HepG2 (cell line): ENCODE data around the gene LIPT1. TPM values are rescaled to one million over a fixed set of nuclear protein-coding genes. Genes with fewer than 3 reads are reported as not detected.
A peak's percentile ranks its signal among the peaks of the same experiment; 100 is the strongest.

Experiments used
- ARNTL ChIP-seq: sonication (generic); formaldehyde crosslinking; IDR thresholded peaks from 2 replicates; pipeline ENCODE4 v1.4.0; 2020; ENCODE audit warnings: mild to moderate bottlenecking, missing genetic modification reagents
- ATF5 ChIP-seq: sonication (generic); formaldehyde crosslinking; IDR thresholded peaks from 2 replicates; pipeline ENCODE4 v1.4.0; 2020; ENCODE audit warnings: mild to moderate bottlenecking, low read depth, missing genetic modification reagents
- CERS6 ChIP-seq: sonication (generic); formaldehyde crosslinking; IDR thresholded peaks from 2 replicates; pipeline ENCODE4 v1.5.0; 2020; ENCODE audit warnings: missing genetic modification reagents
- GABPB1 ChIP-seq: IDR thresholded peaks from 2 replicates; pipeline ENCODE4 v1.6.1; 2016; ENCODE audit warnings: mild to moderate bottlenecking, missing genetic modification reagents, moderate library complexity, missing compliant biosample characterization
- GRHL1 ChIP-seq: sonication (generic); formaldehyde crosslinking; conservative IDR thresholded peaks from 2 replicates; pipeline ENCODE4 v1.8.0; 2022; ENCODE audit warnings: missing genetic modification reagents
- PHF5A ChIP-seq: IDR thresholded peaks from one replicate; pipeline ENCODE4 v1.6.1; 2018; ENCODE audit warnings: low read depth, missing genetic modification reagents; ENCODE audit not compliant: unreplicated experiment
- POLR2G ChIP-seq: fragments of 200-400 bp; formaldehyde crosslinking; IDR thresholded peaks from 2 replicates; pipeline ENCODE4 v1.6.1; 2018; ENCODE audit warnings: mild to moderate bottlenecking, low read depth, low read length, moderate library complexity
- RFX1 ChIP-seq: fragments of 450-650 bp; IDR thresholded peaks from 2 replicates; pipeline ENCODE4 v1.6.1; 2017
- RNF2 ChIP-seq: fragments of 450-650 bp; conservative IDR thresholded peaks from 2 replicates; pipeline ENCODE4 v1.6.1; 2016; ENCODE audit warnings: low read depth
- TRIM24 ChIP-seq: sonication (generic); formaldehyde crosslinking; IDR thresholded peaks from 2 replicates; pipeline ENCODE4 v1.8.0; 2022; ENCODE audit warnings: mild to moderate bottlenecking, missing genetic modification reagents
- XRCC5 ChIP-seq: fragments of 200-400 bp; formaldehyde crosslinking; optimal IDR thresholded peaks from 2 replicates; pipeline ENCODE3; 2017; ENCODE audit warnings: mild to moderate bottlenecking, low read length
- ZNF124 ChIP-seq: sonication (generic); formaldehyde crosslinking; IDR thresholded peaks from 2 replicates; pipeline ENCODE4 v1.4.0; 2020; ENCODE audit warnings: missing genetic modification reagents
- ZNF160 ChIP-seq: sonication (generic); formaldehyde crosslinking; IDR thresholded peaks from 2 replicates; pipeline ENCODE4 v1.8.0; 2022; ENCODE audit warnings: mild to moderate bottlenecking, inconsistent platforms, missing genetic modification reagents
- ZNF18 ChIP-seq: sonication (generic); formaldehyde crosslinking; IDR thresholded peaks from 2 replicates; pipeline ENCODE4 v1.8.0; 2022; ENCODE audit warnings: mild to moderate bottlenecking, missing genetic modification reagents; ENCODE audit not compliant: insufficient replicate concordance
- ZNF205 ChIP-seq: IDR thresholded peaks from 2 replicates; pipeline ENCODE4 v1.6.1; 2018; ENCODE audit warnings: missing biosample characterization, missing genetic modification reagents
- ZNF224 ChIP-seq: sonication (generic); formaldehyde crosslinking; IDR thresholded peaks from 2 replicates; pipeline ENCODE4 v1.5.0; 2020; ENCODE audit warnings: mild to moderate bottlenecking, missing genetic modification reagents
- ZNF432 ChIP-seq: sonication (generic); formaldehyde crosslinking; IDR thresholded peaks from 2 replicates; pipeline ENCODE4 v1.5.0; 2020; ENCODE audit warnings: missing genetic modification reagents, mild to moderate bottlenecking, borderline replicate concordance
- ZNF468 ChIP-seq: sonication (generic); formaldehyde crosslinking; IDR thresholded peaks from 2 replicates; pipeline ENCODE4 v1.8.0; 2022; ENCODE audit warnings: mild to moderate bottlenecking, moderate library complexity, missing genetic modification reagents
- ZNF616 ChIP-seq: sonication (generic); formaldehyde crosslinking; IDR thresholded peaks from 2 replicates; pipeline ENCODE4 v1.5.0; 2020; ENCODE audit warnings: low read depth, mild to moderate bottlenecking, missing genetic modification reagents
- ZNF691 ChIP-seq: sonication (generic); formaldehyde crosslinking; IDR thresholded peaks from 2 replicates; pipeline ENCODE4 v1.4.0; 2020; ENCODE audit warnings: missing genetic modification reagents, low read depth, mild to moderate bottlenecking, borderline replicate concordance
- ZNF746 ChIP-seq: sonication (generic); formaldehyde crosslinking; IDR thresholded peaks from 2 replicates; pipeline ENCODE4 v1.8.0; 2022; ENCODE audit warnings: mild to moderate bottlenecking, missing genetic modification reagents
- ZNF773 ChIP-seq: sonication (generic); formaldehyde crosslinking; IDR thresholded peaks from 2 replicates; pipeline ENCODE4 v1.4.0; 2020; ENCODE audit warnings: missing genetic modification reagents, borderline replicate concordance
- ZSCAN12 ChIP-seq: sonication (generic); formaldehyde crosslinking; IDR thresholded peaks from 2 replicates; pipeline ENCODE4 v1.9.0; 2021; ENCODE audit warnings: mild to moderate bottlenecking, missing genetic modification reagents
- polyA plus RNA-seq, 8 experiments: library from polyadenylated mRNA; depleted of rRNA in 3 of 8; stranded (reverse) in 7 of 8; unstranded in 1 of 8; fragments of >200 nt; fragmentation: Illumina TruSeq in 4 of 8; extraction: Trizol in 4 of 8; gene quantifications; 2 replicates each; pipeline versions ENCODE4 v1.2.1 to v1.2.3, GENCODE V29; 2011 to 2016; ENCODE audit warnings: low read depth in 4 of 8, missing spikeins in 1 of 8, mixed read lengths in 1 of 8; ENCODE audit not compliant: insufficient read depth in 1 of 8
- total RNA-seq, 5 experiments: library from RNA; depleted of rRNA; stranded (reverse); fragments of >200 nt; fragmentation: Illumina TruSeq; extraction: Trizol; gene quantifications; 2 replicates each; pipeline ENCODE4 v1.2.3, GENCODE V29; 2016; ENCODE audit warnings: low read depth in 1 of 5

LIPT1 gene
- total and polyA plus RNA-seq, 2 of the 13 experiments (the other 11 are each of a cell fraction or from before 2014, with no cell fraction given), result 8.0 to 9.6 TPM

GRCh38 chr2:99180755-99181623, 26.2 kb downstream of the LIPT1 start, which contains the start of the genes MITD1 and MRPL30 (continued):
- no peak for TF ChIP-seq ZNF18 (CRISPR knock-in tag)
- peak; percentile 94; the same call in 1 of the 2 replicates for TF ChIP-seq ZNF124 (CRISPR knock-in tag)
- 0 out of 2 replicates have a peak, but pooled peaks have one; percentile 49 for TF ChIP-seq ZNF468 (CRISPR knock-in tag)
- TF ChIP-seq CERS6 (CRISPR knock-in tag), result no peak
- TF ChIP-seq RNF2, result peak; percentile 77
- peak; percentile 97 for TF ChIP-seq GABPB1 (CRISPR knock-in tag)
- TF ChIP-seq ZNF616 (CRISPR knock-in tag), result no peak; the same call in 1 of the 2 replicates
- TF ChIP-seq ZSCAN12 (CRISPR knock-in tag), result no peak
- peak; percentile 65; the same call in 1 of the 2 replicates for TF ChIP-seq ZNF691 (CRISPR knock-in tag)
- TF ChIP-seq ZNF773 (CRISPR knock-in tag), result peak; percentile 66; the same call in 1 of the 2 replicates
- TF ChIP-seq XRCC5, result peak; percentile 100
- peak; percentile 90; the same call in 1 of the 2 replicates for TF ChIP-seq ZNF224 (CRISPR knock-in tag)
- TF ChIP-seq GRHL1 (CRISPR knock-in tag), result no peak
- peak; percentile 62; the same call in 1 of the 2 replicates for TF ChIP-seq ATF5
- TF ChIP-seq POLR2G, result peak; percentile 96
- peak; percentile 76; the same call in 1 of the 2 replicates for TF ChIP-seq ARNTL (CRISPR knock-in tag)
- TF ChIP-seq ZNF160, result peak; percentile 76; the same call in 1 of the 2 replicates
- no peak for TF ChIP-seq RFX1
- TF ChIP-seq TRIM24 (CRISPR knock-in tag), result no peak
- no peak; the same call in 1 of the 2 replicates for TF ChIP-seq ZNF746 (CRISPR knock-in tag)
- no peak for TF ChIP-seq ZNF432 (CRISPR knock-in tag)
- TF ChIP-seq PHF5A (CRISPR knock-in tag), result peak; percentile 99
- TF ChIP-seq ZNF205, result peak; percentile 93
